H9 (cell line): ENCODE data around the gene MTX1. TPM values are rescaled to one million over a fixed set of nuclear protein-coding genes. Genes with fewer than 3 reads are reported as not detected.

ENCODE experiments used
- DNase-seq: peaks from one replicate; pipeline ENCODE4 v3.0.0-alpha.2; 2017
- H2AFZ ChIP-seq: one replicate; pipeline ENCODE4 v1.6.1; 2013; ENCODE audit warnings: mild to moderate bottlenecking, low read length, control low read depth, moderate library complexity
- H2AK5ac ChIP-seq: 2 replicates; pipeline ENCODE4 v1.6.1; 2013; ENCODE audit warnings: low read length, control low read depth, mixed read lengths; ENCODE audit not compliant: insufficient read length
- H2BK120ac ChIP-seq: one replicate; pipeline ENCODE4 v1.6.1; 2013; ENCODE audit warnings: low read depth, mild to moderate bottlenecking, low read length, control low read depth, inconsistent platforms; ENCODE audit not compliant: poor library complexity, severe bottlenecking
- H2BK12ac ChIP-seq: 2 replicates; pipeline ENCODE4 v1.6.1; 2013; ENCODE audit warnings: low read length, control low read depth, mixed read lengths, low read depth; ENCODE audit not compliant: insufficient read length
- H2BK15ac ChIP-seq: 2 replicates; pipeline ENCODE4 v1.6.1; 2013; ENCODE audit warnings: low read depth, low read length, control low read depth
- H2BK20ac ChIP-seq: one replicate; pipeline ENCODE4 v1.6.1; 2013; ENCODE audit warnings: low read depth, mild to moderate bottlenecking, low read length, control low read depth, inconsistent platforms; ENCODE audit not compliant: poor library complexity, severe bottlenecking
- H2BK5ac ChIP-seq: 2 replicates; pipeline ENCODE4 v1.6.1; 2013; ENCODE audit warnings: low read length, control low read depth, mixed read lengths; ENCODE audit not compliant: insufficient read length
- H3K14ac ChIP-seq: 2 replicates; pipeline ENCODE4 v1.6.1; 2013; ENCODE audit warnings: low read length, control low read depth; ENCODE audit not compliant: insufficient read depth
- H3K18ac ChIP-seq: 2 replicates; pipeline ENCODE4 v1.6.1; 2013; ENCODE audit warnings: low read depth, mild to moderate bottlenecking, mixed read lengths, low read length, control low read depth; ENCODE audit not compliant: insufficient read length
- H3K23ac ChIP-seq: 2 replicates; pipeline ENCODE4 v1.6.1; 2013; ENCODE audit warnings: low read length, control low read depth, mixed read lengths, low read depth; ENCODE audit not compliant: insufficient read length
- H3K23me2 ChIP-seq: 2 replicates; pipeline ENCODE4 v1.6.1; 2013; ENCODE audit warnings: low read depth, mild to moderate bottlenecking, mixed read lengths, low read length, control low read depth; ENCODE audit not compliant: insufficient read length, poor library complexity, severe bottlenecking
- H3K27ac ChIP-seq: 2 replicates; pipeline ENCODE4 v1.5.1; 2013; ENCODE audit warnings: low read length, control low read depth, mixed read lengths, low read depth; ENCODE audit not compliant: insufficient read length
- H3K27me3 ChIP-seq: 2 replicates; pipeline ENCODE4 v1.6.1; 2013; ENCODE audit warnings: low read length, control low read depth, inconsistent platforms; ENCODE audit not compliant: insufficient read depth
- H3K4ac ChIP-seq: 2 replicates; pipeline ENCODE4 v1.6.1; 2013; ENCODE audit warnings: low read depth, mild to moderate bottlenecking, control low read depth, inconsistent platforms, low read length, moderate library complexity
- H3K4me1 ChIP-seq: 2 replicates; pipeline ENCODE4 v1.6.1; 2013; ENCODE audit warnings: low read length, control low read depth, inconsistent platforms; ENCODE audit not compliant: insufficient read depth
- H3K4me2 ChIP-seq: 2 replicates; pipeline ENCODE4 v1.6.1; 2013; ENCODE audit warnings: low read length, control low read depth, mixed read lengths; ENCODE audit not compliant: insufficient read length, insufficient read depth
- H3K56ac ChIP-seq: 2 replicates; pipeline ENCODE4 v1.6.1; 2013; ENCODE audit warnings: low read depth, mild to moderate bottlenecking, mixed read lengths, low read length, control low read depth; ENCODE audit not compliant: insufficient read length
- H3K79me1 ChIP-seq: 2 replicates; pipeline ENCODE4 v1.6.1; 2013; ENCODE audit warnings: low read depth, mild to moderate bottlenecking, moderate library complexity, low read length, control low read depth, inconsistent platforms; ENCODE audit not compliant: insufficient read depth, poor library complexity, severe bottlenecking
- H3K79me2 ChIP-seq: 2 replicates; pipeline ENCODE4 v1.6.1; 2013; ENCODE audit warnings: low read length, control low read depth, inconsistent platforms; ENCODE audit not compliant: insufficient read depth
- H3K9ac ChIP-seq: 2 replicates; pipeline ENCODE4 v1.6.1; 2013; ENCODE audit warnings: low read length, control low read depth, mixed read lengths; ENCODE audit not compliant: insufficient read length; ENCODE audit errors: extremely low read depth
- H3K9me3 ChIP-seq: one replicate; pipeline ENCODE4 v1.6.1; 2013; ENCODE audit warnings: low read depth, low read length, inconsistent platforms; ENCODE audit not compliant: control insufficient read depth
- H3T11ph ChIP-seq: one replicate; pipeline ENCODE4 v1.6.1; 2013; ENCODE audit warnings: mild to moderate bottlenecking, low read length, control low read depth, inconsistent platforms
- H4K20me1 ChIP-seq: one replicate; pipeline ENCODE4 v1.6.1; 2013; ENCODE audit not compliant: control insufficient read depth, insufficient read length, insufficient read depth
- H4K5ac ChIP-seq: 2 replicates; pipeline ENCODE4 v1.6.1; 2013; ENCODE audit warnings: low read depth, mild to moderate bottlenecking, mixed read lengths, low read length, control low read depth; ENCODE audit not compliant: insufficient read length
- H4K8ac ChIP-seq: replicated peaks from 2 replicates; pipeline ENCODE4 v1.6.1; 2013; ENCODE audit warnings: low read length, control low read depth, mixed read lengths, low read depth; ENCODE audit not compliant: insufficient read length
- H4K91ac ChIP-seq: 2 replicates; pipeline ENCODE4 v1.6.1; 2013; ENCODE audit warnings: low read depth, mild to moderate bottlenecking, moderate library complexity, mixed read lengths, low read length, control low read depth; ENCODE audit not compliant: insufficient read length
- H3K27ac Mint-ChIP-seq, 3 experiments: 2 replicates in 2 of 3; 3 replicates in 1 of 3; pipeline ENCODE4 v1.8.0; 2020 to 2021; ENCODE audit warnings: mixed read lengths in 3 of 3, mild to moderate bottlenecking in 1 of 3, moderate library complexity in 1 of 3
- H3K27me3 Mint-ChIP-seq: 2 replicates; pipeline ENCODE4 v1.8.0; 2021; ENCODE audit warnings: low read depth, mild to moderate bottlenecking, moderate library complexity, mixed read lengths
- H3K36me3 Mint-ChIP-seq, 3 experiments: 2 replicates in 2 of 3; 3 replicates in 1 of 3; pipeline ENCODE4 v1.8.0; 2020 to 2021; ENCODE audit warnings: low read depth in 3 of 3, mixed read lengths in 3 of 3; ENCODE audit not compliant: insufficient read depth in 1 of 3
- H3K4me1 Mint-ChIP-seq, 2 experiments: 2 replicates each; pipeline ENCODE4 v1.8.0; 2020; ENCODE audit warnings: mixed read lengths in 2 of 2
- H3K4me3 Mint-ChIP-seq, 2 experiments: 2 replicates in 1 of 2; 3 replicates in 1 of 2; pipeline ENCODE4 v1.8.0; 2020 to 2021; ENCODE audit warnings: mild to moderate bottlenecking in 2 of 2, mixed read lengths in 2 of 2, moderate library complexity in 1 of 2
- H3K9me3 Mint-ChIP-seq, 2 experiments: 2 replicates in 1 of 2; 3 replicates in 1 of 2; pipeline ENCODE4 v1.8.0; 2020; ENCODE audit warnings: mild to moderate bottlenecking in 2 of 2, mixed read lengths in 2 of 2, moderate library complexity in 1 of 2
- WGBS: extraction: QIAGEN DNeasy Blood & Tissue Kit; methylation state at CpG from one replicate; pipeline ENCODE4 v1.1.7; 2013; ENCODE audit warnings: missing lambda C conversion rate, low lambda C conversion rate, mixed read lengths; ENCODE audit not compliant: insufficient read length; ENCODE audit errors: extremely low coverage; 5-methylcytosine and 5-hydroxymethylcytosine counted together
- total RNA-seq: library from RNA; stranded (reverse); gene quantifications from 2 replicates; pipeline ENCODE4 v1.2.1, GENCODE V29; 2021
- TF ChIP-seq, protein P1 (sequence below): fragments of 200-600 bp; sonication (generic); conservative IDR thresholded peaks from 3 replicates; pipeline ENCODE4 v1.8.0; 2021; ENCODE audit warnings: antibody characterized with exemption, mild to moderate bottlenecking

The MTX1 gene
- total RNA-seq, 1 experiment from 2014 or later = 45.0 TPM

DNA sequence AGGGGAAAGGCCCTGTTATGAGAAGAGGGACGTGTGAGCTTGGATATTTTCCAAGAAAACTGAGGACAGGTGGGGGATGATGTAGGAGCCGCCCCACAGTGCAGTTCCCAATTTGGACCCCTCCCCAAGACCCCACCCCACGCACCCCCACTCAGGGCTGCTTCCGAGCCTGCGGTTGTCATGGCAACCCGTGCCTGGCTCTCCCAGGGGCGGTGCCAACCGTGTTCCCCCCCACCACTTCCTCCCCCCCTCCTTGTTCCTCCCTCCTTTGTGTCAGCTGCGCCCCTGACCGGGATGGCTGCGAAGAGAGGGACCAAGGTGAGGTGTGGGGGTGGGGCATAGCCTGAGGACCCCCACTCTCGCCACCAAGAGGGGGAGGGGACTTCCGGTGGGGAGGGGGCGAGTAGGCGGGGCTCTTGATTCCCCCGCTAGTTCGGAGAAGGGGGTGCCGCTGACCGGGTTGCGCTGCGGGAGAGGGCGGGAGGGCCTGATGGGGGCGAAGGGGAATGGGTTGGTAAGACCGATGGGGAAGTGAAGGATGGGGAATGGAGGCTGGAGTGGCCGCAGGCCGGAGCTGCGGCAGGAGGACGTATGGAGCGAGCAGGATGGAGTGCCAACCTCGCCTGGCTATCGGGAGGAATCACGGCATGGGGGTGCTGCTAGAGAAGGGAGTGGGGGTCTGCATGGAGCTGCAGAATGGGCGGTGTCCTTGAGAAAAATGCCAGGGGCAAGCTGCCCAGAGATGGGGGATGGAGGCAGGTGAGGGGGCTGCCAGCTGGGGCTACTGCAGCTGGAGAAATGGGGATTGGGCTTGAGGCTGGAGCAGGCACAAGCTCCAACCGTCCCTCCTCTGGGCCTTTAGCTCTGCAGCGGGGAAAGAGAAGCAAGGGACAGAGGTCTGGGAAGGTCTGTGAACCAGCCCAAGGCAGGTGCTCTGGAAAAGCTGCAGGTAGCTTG lies 33.9 kb upstream of the MTX1 start:
- Histone ChIP-seq H3K27ac (no peak overlapping the region), H3K18ac (no peak overlapping the region), H2BK5ac (no peak overlapping the region), H3K79me1 (no peaks in the 10 kb centered on the region), H2BK15ac (no peak overlapping the region), H3T11ph (no peak overlapping the region), H3K27me3 (no peaks in the 10 kb centered on the region), H3K14ac (no peak overlapping the region), H3K23ac (no peak overlapping the region), H2BK20ac (no peak overlapping the region), H3K79me2 (no peaks in the 10 kb centered on the region; the same call in 1 of the 2 replicates), H4K20me1 (no peaks in the 10 kb centered on the region), H3K23me2 (peaks cover 18% of the 10 kb centered on the region), H3K9ac (peak overlapping the region; percentile 24), H2BK120ac (no peak overlapping the region), H4K5ac (no peak overlapping the region), H2BK12ac (no peak overlapping the region), H3K56ac (no peak overlapping the region), H3K4ac (no peak overlapping the region), H3K9me3 (no peaks in the 10 kb centered on the region), H3K4me2 (peak overlapping the region; percentile 75), H3K4me1 (no peaks in the 10 kb centered on the region), H2AK5ac (no peak overlapping the region), H4K91ac (no peak overlapping the region), H2AFZ (no peak overlapping the region), H4K8ac (no peak overlapping the region)
- Mint-ChIP-seq H3K4me3 (peak overlapping the region; percentile 92 to 97), H3K4me1 (peaks cover 23 to 37% of the 10 kb centered on the region in 2 experiments), H3K27me3 (no peaks in the 10 kb centered on the region; the same call in none of the 2 replicates), H3K9me3 (no peaks in the 10 kb centered on the region), H3K36me3 (peaks cover 26 to 51% (median 39%) of the 10 kb centered on the region in 3 experiments), H3K27ac (peak overlapping the region; percentile 93 to 98 (median 93); a peak in 5 of 7 replicates)
- DNase-seq = peak; percentile 75
- TF ChIP-seq, protein P1, sequence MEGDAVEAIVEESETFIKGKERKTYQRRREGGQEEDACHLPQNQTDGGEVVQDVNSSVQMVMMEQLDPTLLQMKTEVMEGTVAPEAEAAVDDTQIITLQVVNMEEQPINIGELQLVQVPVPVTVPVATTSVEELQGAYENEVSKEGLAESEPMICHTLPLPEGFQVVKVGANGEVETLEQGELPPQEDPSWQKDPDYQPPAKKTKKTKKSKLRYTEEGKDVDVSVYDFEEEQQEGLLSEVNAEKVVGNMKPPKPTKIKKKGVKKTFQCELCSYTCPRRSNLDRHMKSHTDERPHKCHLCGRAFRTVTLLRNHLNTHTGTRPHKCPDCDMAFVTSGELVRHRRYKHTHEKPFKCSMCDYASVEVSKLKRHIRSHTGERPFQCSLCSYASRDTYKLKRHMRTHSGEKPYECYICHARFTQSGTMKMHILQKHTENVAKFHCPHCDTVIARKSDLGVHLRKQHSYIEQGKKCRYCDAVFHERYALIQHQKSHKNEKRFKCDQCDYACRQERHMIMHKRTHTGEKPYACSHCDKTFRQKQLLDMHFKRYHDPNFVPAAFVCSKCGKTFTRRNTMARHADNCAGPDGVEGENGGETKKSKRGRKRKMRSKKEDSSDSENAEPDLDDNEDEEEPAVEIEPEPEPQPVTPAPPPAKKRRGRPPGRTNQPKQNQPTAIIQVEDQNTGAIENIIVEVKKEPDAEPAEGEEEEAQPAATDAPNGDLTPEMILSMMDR = no peak
- WGBS = no CpG with 5 or more reads among the region's 35 CpGs
